ENCODE measurements around the gene MINDY1. TPM values are rescaled to one million over a fixed set of nuclear protein-coding genes. Genes with fewer than 3 reads are reported as not detected.

MINDY1 gene
- total and polyA plus RNA-seq, 9 of the 15 experiments (the other 6 are each of a cell fraction or from before 2014, with no cell fraction given): 0.49 to 11.0 (median 6.0) TPM

DNA sequence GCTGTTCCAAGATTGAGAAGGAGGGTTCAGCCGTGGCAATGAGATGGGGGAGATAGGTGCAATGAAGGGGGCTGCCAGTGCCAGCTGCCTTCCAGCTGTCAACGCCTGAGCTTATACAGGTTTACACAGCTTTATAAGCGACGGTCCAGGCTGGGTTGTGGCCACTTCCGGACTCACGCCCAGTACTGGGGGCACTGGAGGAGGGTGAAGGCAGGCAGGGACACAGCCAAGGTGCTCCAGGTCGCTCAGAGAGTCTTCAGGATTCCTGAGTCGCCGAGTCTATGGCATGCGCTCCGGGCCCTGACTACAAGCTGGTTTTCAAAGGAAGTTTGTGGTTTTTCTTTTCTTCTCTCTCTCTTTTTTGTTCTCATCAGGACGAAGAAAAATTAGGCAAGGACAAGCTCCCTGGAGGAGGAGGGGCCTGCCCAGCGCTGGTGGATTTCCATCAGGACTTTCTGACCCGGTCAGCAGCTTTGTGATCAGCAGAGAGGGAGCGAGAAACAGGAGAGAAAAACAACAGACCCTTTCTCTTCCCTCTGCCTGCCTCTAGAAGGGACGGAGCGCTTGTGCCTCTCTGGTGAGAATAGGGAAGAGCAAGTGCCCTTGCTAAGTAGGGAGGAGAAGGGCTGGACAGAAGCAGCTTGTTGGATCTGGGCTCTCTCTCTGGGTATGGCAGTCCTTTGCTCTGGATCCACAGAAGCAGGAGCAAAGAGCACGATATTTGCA, at the start of gene MINDY1 (continued):
- TF ChIP-seq, protein P1, sequence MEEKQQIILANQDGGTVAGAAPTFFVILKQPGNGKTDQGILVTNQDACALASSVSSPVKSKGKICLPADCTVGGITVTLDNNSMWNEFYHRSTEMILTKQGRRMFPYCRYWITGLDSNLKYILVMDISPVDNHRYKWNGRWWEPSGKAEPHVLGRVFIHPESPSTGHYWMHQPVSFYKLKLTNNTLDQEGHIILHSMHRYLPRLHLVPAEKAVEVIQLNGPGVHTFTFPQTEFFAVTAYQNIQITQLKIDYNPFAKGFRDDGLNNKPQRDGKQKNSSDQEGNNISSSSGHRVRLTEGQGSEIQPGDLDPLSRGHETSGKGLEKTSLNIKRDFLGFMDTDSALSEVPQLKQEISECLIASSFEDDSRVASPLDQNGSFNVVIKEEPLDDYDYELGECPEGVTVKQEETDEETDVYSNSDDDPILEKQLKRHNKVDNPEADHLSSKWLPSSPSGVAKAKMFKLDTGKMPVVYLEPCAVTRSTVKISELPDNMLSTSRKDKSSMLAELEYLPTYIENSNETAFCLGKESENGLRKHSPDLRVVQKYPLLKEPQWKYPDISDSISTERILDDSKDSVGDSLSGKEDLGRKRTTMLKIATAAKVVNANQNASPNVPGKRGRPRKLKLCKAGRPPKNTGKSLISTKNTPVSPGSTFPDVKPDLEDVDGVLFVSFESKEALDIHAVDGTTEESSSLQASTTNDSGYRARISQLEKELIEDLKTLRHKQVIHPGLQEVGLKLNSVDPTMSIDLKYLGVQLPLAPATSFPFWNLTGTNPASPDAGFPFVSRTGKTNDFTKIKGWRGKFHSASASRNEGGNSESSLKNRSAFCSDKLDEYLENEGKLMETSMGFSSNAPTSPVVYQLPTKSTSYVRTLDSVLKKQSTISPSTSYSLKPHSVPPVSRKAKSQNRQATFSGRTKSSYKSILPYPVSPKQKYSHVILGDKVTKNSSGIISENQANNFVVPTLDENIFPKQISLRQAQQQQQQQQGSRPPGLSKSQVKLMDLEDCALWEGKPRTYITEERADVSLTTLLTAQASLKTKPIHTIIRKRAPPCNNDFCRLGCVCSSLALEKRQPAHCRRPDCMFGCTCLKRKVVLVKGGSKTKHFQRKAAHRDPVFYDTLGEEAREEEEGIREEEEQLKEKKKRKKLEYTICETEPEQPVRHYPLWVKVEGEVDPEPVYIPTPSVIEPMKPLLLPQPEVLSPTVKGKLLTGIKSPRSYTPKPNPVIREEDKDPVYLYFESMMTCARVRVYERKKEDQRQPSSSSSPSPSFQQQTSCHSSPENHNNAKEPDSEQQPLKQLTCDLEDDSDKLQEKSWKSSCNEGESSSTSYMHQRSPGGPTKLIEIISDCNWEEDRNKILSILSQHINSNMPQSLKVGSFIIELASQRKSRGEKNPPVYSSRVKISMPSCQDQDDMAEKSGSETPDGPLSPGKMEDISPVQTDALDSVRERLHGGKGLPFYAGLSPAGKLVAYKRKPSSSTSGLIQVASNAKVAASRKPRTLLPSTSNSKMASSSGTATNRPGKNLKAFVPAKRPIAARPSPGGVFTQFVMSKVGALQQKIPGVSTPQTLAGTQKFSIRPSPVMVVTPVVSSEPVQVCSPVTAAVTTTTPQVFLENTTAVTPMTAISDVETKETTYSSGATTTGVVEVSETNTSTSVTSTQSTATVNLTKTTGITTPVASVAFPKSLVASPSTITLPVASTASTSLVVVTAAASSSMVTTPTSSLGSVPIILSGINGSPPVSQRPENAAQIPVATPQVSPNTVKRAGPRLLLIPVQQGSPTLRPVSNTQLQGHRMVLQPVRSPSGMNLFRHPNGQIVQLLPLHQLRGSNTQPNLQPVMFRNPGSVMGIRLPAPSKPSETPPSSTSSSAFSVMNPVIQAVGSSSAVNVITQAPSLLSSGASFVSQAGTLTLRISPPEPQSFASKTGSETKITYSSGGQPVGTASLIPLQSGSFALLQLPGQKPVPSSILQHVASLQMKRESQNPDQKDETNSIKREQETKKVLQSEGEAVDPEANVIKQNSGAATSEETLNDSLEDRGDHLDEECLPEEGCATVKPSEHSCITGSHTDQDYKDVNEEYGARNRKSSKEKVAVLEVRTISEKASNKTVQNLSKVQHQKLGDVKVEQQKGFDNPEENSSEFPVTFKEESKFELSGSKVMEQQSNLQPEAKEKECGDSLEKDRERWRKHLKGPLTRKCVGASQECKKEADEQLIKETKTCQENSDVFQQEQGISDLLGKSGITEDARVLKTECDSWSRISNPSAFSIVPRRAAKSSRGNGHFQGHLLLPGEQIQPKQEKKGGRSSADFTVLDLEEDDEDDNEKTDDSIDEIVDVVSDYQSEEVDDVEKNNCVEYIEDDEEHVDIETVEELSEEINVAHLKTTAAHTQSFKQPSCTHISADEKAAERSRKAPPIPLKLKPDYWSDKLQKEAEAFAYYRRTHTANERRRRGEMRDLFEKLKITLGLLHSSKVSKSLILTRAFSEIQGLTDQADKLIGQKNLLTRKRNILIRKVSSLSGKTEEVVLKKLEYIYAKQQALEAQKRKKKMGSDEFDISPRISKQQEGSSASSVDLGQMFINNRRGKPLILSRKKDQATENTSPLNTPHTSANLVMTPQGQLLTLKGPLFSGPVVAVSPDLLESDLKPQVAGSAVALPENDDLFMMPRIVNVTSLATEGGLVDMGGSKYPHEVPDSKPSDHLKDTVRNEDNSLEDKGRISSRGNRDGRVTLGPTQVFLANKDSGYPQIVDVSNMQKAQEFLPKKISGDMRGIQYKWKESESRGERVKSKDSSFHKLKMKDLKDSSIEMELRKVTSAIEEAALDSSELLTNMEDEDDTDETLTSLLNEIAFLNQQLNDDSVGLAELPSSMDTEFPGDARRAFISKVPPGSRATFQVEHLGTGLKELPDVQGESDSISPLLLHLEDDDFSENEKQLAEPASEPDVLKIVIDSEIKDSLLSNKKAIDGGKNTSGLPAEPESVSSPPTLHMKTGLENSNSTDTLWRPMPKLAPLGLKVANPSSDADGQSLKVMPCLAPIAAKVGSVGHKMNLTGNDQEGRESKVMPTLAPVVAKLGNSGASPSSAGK (IDR thresholded peaks at IDR 0.05): peak; percentile 42; the same call in 1 of the 2 replicates
- TF ChIP-seq RAD21 (CRISPR knock-in tag; conservative IDR thresholded peaks at IDR 0.05 in 1 of 2, IDR thresholded peaks at IDR 0.05 in 1 of 2) (peak; percentile 47 to 75), L3MBTL2 (IDR thresholded peaks at IDR 0.05) (peak; percentile 58; the same call in 1 of the 2 replicates), ZNF184 (CRISPR knock-in tag; IDR thresholded peaks at IDR 0.05) (no peak), TFAP4 (CRISPR knock-in tag; IDR thresholded peaks at IDR 0.05; ENCODE audit: borderline replicate concordance) (peak; percentile 70), ELF1 (tag; IDR thresholded peaks at IDR 0.05) (peak; percentile 54), MAZ (CRISPR knock-in tag; conservative IDR thresholded peaks at IDR 0.05 in 1 of 2, IDR thresholded peaks at IDR 0.05 in 1 of 2) (peak in 1 of 2 experiments; percentile 53; a peak in 1 of 4 replicates), HNRNPUL1 (IDR thresholded peaks at IDR 0.05; ENCODE audit: low read length) (no peak), ZNF316 (IDR thresholded peaks at IDR 0.05) (0 out of 2 replicates have a peak, but pooled peaks have one; percentile 22), SMAD4 (CRISPR knock-in tag; conservative IDR thresholded peaks at IDR 0.05) (0 out of 2 replicates have a peak, but pooled peaks have one; percentile 30)
- TF ChIP-seq, protein P2, sequence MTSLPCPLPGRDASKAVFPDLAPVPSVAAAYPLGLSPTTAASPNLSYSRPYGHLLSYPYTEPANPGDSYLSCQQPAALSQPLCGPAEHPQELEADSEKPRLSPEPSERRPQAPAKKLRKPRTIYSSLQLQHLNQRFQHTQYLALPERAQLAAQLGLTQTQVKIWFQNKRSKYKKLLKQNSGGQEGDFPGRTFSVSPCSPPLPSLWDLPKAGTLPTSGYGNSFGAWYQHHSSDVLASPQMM (CRISPR knock-in tag; IDR thresholded peaks at IDR 0.05): no peak
- TF ChIP-seq, protein P3, sequence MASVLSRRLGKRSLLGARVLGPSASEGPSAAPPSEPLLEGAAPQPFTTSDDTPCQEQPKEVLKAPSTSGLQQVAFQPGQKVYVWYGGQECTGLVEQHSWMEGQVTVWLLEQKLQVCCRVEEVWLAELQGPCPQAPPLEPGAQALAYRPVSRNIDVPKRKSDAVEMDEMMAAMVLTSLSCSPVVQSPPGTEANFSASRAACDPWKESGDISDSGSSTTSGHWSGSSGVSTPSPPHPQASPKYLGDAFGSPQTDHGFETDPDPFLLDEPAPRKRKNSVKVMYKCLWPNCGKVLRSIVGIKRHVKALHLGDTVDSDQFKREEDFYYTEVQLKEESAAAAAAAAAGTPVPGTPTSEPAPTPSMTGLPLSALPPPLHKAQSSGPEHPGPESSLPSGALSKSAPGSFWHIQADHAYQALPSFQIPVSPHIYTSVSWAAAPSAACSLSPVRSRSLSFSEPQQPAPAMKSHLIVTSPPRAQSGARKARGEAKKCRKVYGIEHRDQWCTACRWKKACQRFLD (CRISPR knock-in tag; IDR thresholded peaks at IDR 0.05): peak; percentile 22; the same call in 1 of the 2 replicates

Measured in K562 (cell line).